ENCODE measurements around the gene THPO. TPM values are rescaled to one million over a fixed set of nuclear protein-coding genes. Genes with fewer than 3 reads are reported as not detected.

The THPO gene
- total RNA-seq, 1 donor from 2014 or later, result 0.98 TPM

GRCh38 chr3:184333700-184334099 is 44.3 kb downstream of the THPO start:
- peak overlapping the region; percentile 12 for H3K27ac Mint-ChIP-seq (ENCODE audit: unreplicated experiment)
- H3K9me3 Mint-ChIP-seq, result no peaks in the 10 kb centered on the region
- peaks cover 5% of the 10 kb centered on the region for H3K27me3 Mint-ChIP-seq (ENCODE audit: low read depth)
- peaks cover 27% of the 10 kb centered on the region for H3K4me1 Mint-ChIP-seq
- DNase-seq (ENCODE audit: low read depth, low spot score), result no peak
- TF ChIP-seq, protein P1, sequence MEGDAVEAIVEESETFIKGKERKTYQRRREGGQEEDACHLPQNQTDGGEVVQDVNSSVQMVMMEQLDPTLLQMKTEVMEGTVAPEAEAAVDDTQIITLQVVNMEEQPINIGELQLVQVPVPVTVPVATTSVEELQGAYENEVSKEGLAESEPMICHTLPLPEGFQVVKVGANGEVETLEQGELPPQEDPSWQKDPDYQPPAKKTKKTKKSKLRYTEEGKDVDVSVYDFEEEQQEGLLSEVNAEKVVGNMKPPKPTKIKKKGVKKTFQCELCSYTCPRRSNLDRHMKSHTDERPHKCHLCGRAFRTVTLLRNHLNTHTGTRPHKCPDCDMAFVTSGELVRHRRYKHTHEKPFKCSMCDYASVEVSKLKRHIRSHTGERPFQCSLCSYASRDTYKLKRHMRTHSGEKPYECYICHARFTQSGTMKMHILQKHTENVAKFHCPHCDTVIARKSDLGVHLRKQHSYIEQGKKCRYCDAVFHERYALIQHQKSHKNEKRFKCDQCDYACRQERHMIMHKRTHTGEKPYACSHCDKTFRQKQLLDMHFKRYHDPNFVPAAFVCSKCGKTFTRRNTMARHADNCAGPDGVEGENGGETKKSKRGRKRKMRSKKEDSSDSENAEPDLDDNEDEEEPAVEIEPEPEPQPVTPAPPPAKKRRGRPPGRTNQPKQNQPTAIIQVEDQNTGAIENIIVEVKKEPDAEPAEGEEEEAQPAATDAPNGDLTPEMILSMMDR (conservative IDR thresholded peaks at IDR 0.05), result no peak
- H3K4me3 Mint-ChIP-seq, result peak overlapping the region; percentile 64
- peaks cover 18% of the 10 kb centered on the region for H3K36me3 Mint-ChIP-seq (ENCODE audit: low read depth)

- H3K27me3 Mint-ChIP-seq (ENCODE audit: low read depth), result peaks cover 5% of the 10 kb centered on the region
- no peak for DNase-seq (ENCODE audit: low read depth, low spot score)
- peaks cover 25% of the 10 kb centered on the region for H3K4me1 Mint-ChIP-seq
- peak overlapping the region; percentile 64 for H3K4me3 Mint-ChIP-seq
- H3K36me3 Mint-ChIP-seq (ENCODE audit: low read depth), result peaks cover 21% of the 10 kb centered on the region
- TF ChIP-seq, protein P1 (conservative IDR thresholded peaks at IDR 0.05), result no peak
- no peak overlapping the region for H3K27ac Mint-ChIP-seq (ENCODE audit: unreplicated experiment)
- H3K9me3 Mint-ChIP-seq, result no peaks in the 10 kb centered on the region
Measured at GRCh38 chr3:184333190-184333589, 44.8 kb downstream of the THPO start.

DNA sequence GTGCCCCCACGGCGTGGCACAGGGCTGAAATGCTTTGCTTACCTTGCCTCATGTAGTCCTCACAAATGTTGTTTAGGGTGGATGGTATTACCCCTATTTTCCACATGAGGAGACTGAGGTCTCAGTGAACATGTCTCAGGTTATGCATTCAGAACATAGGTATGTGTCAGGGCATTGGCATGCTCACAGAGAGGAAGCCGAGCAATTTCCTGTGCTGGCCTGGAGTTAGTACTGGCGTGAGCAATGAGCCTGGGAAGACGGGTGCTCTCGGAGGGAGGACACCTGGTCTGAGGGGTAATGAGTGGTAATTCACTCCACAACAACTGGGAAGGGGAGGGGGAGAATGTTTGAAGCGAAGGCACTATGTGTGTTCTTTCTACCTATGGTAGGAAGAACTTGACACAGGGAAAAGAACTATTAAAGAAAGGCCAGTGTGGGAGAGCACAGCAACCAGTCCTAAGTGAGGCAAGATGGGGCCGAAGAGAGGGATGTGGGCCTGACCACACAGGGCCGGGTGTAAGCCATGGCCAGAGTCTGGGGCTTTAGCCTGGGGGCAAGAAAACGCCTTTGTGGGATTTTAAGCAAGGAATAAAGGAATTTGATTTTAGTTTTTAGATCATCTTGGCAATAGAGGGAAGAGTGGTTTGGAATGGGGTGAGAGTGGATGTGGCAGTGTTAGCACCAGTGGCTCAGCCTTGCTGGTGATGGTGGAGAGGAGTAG is 45.5 kb downstream of the THPO start:
- Mint-ChIP-seq H3K27ac (ENCODE audit: unreplicated experiment) (no peak overlapping the region), H3K9me3 (no peaks in the 10 kb centered on the region), H3K36me3 (ENCODE audit: low read depth) (peaks cover 21% of the 10 kb centered on the region), H3K4me1 (peaks cover 18% of the 10 kb centered on the region), H3K4me3 (peak overlapping the region; percentile 64), H3K27me3 (ENCODE audit: low read depth) (peaks cover under 1% of the 10 kb centered on the region)
- DNase-seq (ENCODE audit: low read depth, low spot score), result no peak
- TF ChIP-seq, protein P1 (conservative IDR thresholded peaks at IDR 0.05), result no peak

DNA sequence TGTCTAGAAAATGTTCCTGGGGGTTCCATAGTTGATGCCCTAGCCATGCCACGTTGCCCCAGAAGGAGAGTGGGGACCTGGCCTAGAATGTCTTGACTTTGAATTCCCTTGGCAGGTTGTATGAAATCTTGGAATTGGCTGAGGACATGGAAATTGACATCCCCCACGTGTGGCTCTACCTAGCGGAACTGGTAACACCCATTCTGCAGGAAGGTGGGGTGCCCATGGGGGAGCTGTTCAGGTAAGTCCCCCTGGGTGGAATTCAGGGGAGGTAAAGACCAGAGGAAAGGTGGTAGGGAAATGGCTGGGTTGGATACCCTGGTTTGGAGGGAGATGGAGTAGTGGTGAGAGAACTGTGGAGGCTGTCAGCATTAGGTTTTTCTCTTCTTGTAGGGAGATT is 49.5 kb downstream of the THPO start:
- Mint-ChIP-seq H3K9me3 (no peaks in the 10 kb centered on the region), H3K27me3 (ENCODE audit: low read depth) (no peaks in the 10 kb centered on the region), H3K4me1 (no peaks in the 10 kb centered on the region), H3K4me3 (no peak overlapping the region), H3K27ac (ENCODE audit: unreplicated experiment) (no peak overlapping the region), H3K36me3 (ENCODE audit: low read depth) (peaks cover 49% of the 10 kb centered on the region)
- TF ChIP-seq, protein P1 (conservative IDR thresholded peaks at IDR 0.05), result no peak
- no peak for DNase-seq (ENCODE audit: low read depth, low spot score)

DNA sequence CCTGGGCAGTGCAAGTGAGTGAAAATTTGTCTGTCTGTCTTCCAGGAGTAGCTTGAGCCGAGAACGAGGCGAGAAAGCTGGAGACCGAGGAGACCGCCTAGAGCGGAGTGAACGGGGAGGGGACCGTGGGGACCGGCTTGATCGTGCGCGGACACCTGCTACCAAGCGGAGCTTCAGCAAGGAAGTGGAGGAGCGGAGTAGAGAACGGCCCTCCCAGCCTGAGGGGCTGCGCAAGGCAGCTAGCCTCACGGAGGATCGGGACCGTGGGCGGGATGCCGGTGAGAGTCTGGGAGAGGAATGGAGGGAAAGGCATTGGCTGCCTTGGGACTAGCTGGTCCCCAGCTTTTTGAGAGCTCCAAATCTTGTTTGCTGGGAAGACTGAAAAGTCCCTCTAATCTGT is 50.8 kb downstream of the THPO start:
- H3K27me3 Mint-ChIP-seq (ENCODE audit: low read depth), result no peaks in the 10 kb centered on the region
- no peak for DNase-seq (ENCODE audit: low read depth, low spot score)
- TF ChIP-seq, protein P1 (conservative IDR thresholded peaks at IDR 0.05), result no peak
- peaks cover 53% of the 10 kb centered on the region for H3K36me3 Mint-ChIP-seq (ENCODE audit: low read depth)
- peak overlapping the region; percentile 13 for H3K27ac Mint-ChIP-seq (ENCODE audit: unreplicated experiment)
- H3K9me3 Mint-ChIP-seq, result no peaks in the 10 kb centered on the region
- no peaks in the 10 kb centered on the region for H3K4me1 Mint-ChIP-seq
- H3K4me3 Mint-ChIP-seq, result no peak overlapping the region
